Measurements from ENCODE around the gene WDR70.
"Not testable (repeated sequence)": the region's sequence is repeated elsewhere in the genome, so short reads cannot be mapped to it uniquely, and the experiment has no call there.

The WDR70 gene

GRCh38 chr5:37654566-37654965 is 275.4 kb downstream of the WDR70 start:
- DNase-seq, result not testable (repeated sequence)

GRCh38 chr5:37657046-37657445 is 277.9 kb downstream of the WDR70 start:
- DNase-seq, result no peak

GRCh38 chr5:37658440-37658839 is 279.3 kb downstream of the WDR70 start:
- peak in 1 of 2 experiments; percentile 10 for DNase-seq

- no peak for DNase-seq
These were observed 281.2 kb downstream of the WDR70 start for GRCh38 chr5:37660319-37660718.

GRCh38 chr5:37661227-37661920 is 282.3 kb downstream of the WDR70 start:
- no peak for DNase-seq

GRCh38 chr5:37661951-37662350 is 282.8 kb downstream of the WDR70 start:
- no peak for DNase-seq

GRCh38 chr5:37662362-37662761 is 283.2 kb downstream of the WDR70 start:
- DNase-seq, result no peak

GRCh38 chr5:37662789-37663485 is 283.8 kb downstream of the WDR70 start:
- DNase-seq, result peak in 1 of 2 experiments; percentile 60

- no peak for DNase-seq
These were observed 284.4 kb downstream of the WDR70 start for GRCh38 chr5:37663538-37663937.

- DNase-seq, result peak in 1 of 2 experiments; percentile 30
These were observed 285.4 kb downstream of the WDR70 start for GRCh38 chr5:37664551-37664950.

GRCh38 chr5:37665272-37665671 is 286.2 kb downstream of the WDR70 start:
- DNase-seq, result no peak

GRCh38 chr5:37665889-37666288 is 286.8 kb downstream of the WDR70 start:
- DNase-seq, result peak; percentile 90 to 91

- no peak for DNase-seq
These were observed 288.3 kb downstream of the WDR70 start for GRCh38 chr5:37667430-37667829.

GRCh38 chr5:37667846-37668245 is 288.7 kb downstream of the WDR70 start:
- no peak for DNase-seq

- peak in 1 of 2 experiments; percentile 23 for DNase-seq
These were observed 289.5 kb downstream of the WDR70 start for GRCh38 chr5:37668524-37669047.

- not testable (repeated sequence) for DNase-seq
These were observed 293.0 kb downstream of the WDR70 start for GRCh38 chr5:37672118-37672588.

GRCh38 chr5:37674361-37674760 is 295.2 kb downstream of the WDR70 start:
- DNase-seq, result not testable (repeated sequence)

- not testable (repeated sequence) for DNase-seq
These were observed 300.2 kb downstream of the WDR70 start for GRCh38 chr5:37679326-37679725.

GRCh38 chr5:37679903-37680302 is 300.8 kb downstream of the WDR70 start:
- not testable (repeated sequence) for DNase-seq

GRCh38 chr5:37683072-37683471 is 304.0 kb downstream of the WDR70 start:
- no peak for DNase-seq

GRCh38 chr5:37685211-37685610 is 306.1 kb downstream of the WDR70 start:
- no peak for DNase-seq

GRCh38 chr5:37685816-37686215 is 306.7 kb downstream of the WDR70 start:
- DNase-seq, result no peak

- DNase-seq, result not testable (repeated sequence)
These were observed 309.8 kb downstream of the WDR70 start for GRCh38 chr5:37688925-37689324.

GRCh38 chr5:37694333-37694732 is 315.2 kb downstream of the WDR70 start:
- not testable (repeated sequence) for DNase-seq
